CD4-positive, alpha-beta T cell treated with Interleukin-17A for 1 hour (primary cell): ENCODE results near the gene PVALEF.

Experiments
- DNase-seq: peaks from one replicate; pipeline ENCODE4 v3.0.0-alpha.2; 2020

The PVALEF gene

DNA sequence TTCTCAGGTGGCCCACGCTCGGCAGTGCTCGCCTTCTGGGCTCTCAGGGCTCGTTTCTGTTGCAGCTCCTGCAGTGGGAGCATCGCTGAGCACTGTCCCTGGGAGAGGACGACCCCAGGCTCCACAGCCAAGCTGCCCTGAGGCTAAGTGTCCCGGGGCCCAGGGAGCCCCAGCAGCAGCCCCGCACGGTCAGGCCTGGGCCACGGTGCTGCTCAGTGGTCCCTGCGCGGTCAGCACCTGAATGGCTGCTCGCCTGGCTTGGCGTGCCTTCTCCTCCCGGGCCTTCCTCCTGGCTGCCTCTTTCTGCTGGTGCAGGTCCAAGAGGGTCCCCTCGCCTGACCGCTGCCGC lies 34.1 kb downstream of the PVALEF start:
- no peak for DNase-seq

- no peak for DNase-seq
These were observed 34.9 kb downstream of the PVALEF start for GRCh38 chr17:81200201-81200600.

- DNase-seq: peak; percentile 32
These were observed 35.6 kb downstream of the PVALEF start for GRCh38 chr17:81200695-81201580.

DNA sequence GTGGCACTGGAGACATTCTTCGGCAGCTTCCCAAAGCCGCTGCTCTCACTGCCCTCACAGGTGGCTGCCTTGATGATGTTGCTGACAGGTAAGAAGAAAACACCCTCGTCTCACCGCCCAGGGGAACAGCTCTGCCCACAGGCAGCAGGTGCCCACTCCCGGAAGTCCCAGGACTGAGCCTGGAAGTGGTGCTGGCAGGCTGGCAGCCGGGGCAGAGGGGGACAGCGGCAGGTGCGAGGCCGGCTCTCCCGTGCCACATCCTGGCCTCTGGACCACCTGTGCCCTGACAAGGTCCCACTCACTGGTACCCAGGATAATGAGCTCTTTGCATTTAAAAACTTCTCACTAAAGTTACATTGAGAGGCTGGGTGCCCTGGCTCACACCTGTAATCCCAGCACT lies 37.0 kb downstream of the PVALEF start:
- no peak for DNase-seq

- DNase-seq: no peak
These were observed 37.8 kb downstream of the PVALEF start for GRCh38 chr17:81203136-81203535.

DNA sequence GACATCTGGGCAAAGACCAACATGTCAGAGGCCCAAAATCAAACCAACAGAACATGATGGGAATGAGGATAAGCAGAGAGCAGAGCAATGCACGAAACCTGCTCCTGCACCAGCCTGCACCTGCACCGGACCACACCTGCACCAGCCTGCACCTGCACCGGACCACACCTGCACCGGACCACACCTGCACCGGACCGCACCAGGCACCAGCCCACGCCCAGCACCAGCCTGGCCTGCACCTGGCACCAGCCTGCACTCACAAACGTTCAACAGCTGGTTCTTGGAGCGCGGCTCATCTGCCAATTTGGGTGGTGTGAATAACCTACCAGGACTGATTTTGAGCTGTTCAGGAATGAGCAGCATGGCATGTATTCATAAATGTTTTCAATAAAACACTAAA lies 39.3 kb downstream of the PVALEF start:
- DNase-seq: no peak

- no peak for DNase-seq
These were observed 40.9 kb downstream of the PVALEF start for GRCh38 chr17:81206166-81206565.

DNA sequence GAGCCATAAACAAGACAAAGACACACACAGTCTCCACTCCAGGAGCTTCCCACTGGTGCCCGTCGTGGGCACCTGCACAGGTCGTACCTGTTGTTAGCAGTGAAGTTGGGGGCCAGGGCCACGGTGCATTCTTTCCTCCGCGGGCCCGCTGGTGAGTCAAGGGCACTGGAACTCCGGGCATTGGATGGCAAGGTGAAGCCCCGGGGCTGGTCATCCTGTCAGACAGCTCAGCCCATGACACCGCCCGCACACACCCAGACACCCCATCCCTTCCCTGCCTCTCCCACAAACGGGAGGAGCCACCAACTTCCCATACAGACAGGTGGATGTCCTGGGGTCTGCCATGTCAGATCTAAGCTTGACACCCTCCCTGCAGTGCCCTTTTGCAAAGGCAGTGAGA lies 41.4 kb downstream of the PVALEF start:
- no peak for DNase-seq

DNA sequence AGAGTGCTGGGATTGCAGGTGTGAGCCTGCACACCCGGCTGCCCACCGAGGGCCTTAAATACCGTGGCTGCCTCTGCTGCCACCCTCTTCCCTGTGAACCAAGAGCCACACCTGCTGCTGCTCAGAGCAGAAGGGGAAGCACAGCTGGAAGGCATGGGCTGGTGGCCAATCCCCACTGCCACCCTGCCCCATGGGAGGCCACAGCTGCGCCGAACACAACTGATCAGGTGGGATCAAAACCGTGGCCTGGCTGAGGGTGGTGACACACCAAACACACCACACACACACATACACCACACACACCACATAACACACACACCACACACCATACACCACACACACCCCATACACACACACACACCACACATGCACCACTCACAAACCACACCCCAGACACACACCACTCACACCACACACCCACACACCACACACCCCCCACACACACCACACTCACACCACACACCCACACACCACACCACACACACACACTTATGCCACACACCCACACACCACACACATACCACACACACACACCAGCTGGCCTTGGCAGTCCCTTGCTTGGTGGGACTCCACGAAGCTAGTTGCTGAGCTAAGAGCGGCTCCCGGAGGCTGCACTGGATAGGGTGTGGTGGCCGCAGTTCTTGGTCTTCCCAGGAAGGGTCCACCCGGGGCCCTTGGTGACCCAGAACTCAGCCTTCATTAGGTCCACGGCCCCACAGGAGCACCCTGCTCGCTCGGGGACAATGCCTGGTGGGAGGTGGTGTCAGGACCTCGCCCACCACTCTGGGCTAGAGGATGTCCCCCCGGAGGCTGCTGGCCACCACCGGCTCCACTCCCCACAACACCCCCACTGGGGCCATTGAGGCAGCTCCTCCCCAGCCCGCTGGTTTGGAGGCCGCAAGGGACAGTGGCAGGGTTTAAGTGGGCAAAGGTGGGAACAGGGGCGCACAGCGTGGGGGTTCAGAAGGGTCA lies 42.6 kb downstream of the PVALEF start:
- no peak for DNase-seq

GRCh38 chr17:81208651-81209050 lies 43.3 kb downstream of the PVALEF start:
- no peak for DNase-seq

DNA sequence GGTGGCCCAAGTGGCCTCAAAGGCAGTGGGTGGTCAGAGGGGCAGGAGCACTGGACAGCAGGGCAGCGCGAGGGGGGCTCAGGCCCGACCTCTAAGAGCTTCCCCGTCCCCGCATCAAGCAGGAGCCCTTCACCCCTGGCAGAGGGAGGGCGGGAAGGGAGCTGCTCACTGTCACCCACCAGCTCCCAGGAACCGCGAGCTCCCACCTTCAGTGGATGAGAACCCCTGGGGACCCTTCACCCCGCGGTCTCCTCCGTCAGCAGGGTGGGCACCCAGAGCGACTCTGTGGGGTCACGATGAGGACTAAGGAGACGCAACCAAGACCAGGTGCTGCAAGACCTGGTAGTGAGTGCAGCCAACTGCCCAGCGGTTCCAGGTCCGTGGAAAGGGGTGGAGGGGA lies 43.8 kb downstream of the PVALEF start:
- DNase-seq: no peak

- DNase-seq: no peak
These were observed 45.2 kb downstream of the PVALEF start for GRCh38 chr17:81210466-81210865.

DNA sequence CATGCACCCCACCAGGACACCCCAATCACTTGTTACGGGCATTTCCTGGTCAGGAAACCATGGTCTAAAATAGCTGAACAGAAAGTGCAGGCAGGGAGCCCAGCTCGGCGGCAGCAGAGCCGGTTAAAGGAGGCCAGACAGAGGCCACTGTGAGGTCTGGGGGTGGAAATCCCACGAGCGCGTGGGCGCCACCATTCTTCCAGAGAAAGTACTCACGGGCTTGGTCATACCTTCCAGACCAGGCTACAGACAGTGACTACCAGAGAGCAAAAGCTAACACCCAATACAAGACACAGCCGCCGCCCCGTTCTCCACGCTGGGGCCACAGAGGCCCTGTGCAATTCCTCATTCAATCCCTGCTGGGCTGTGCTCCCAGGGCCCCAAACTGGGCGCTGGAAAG lies 45.6 kb downstream of the PVALEF start:
- no peak for DNase-seq

DNA sequence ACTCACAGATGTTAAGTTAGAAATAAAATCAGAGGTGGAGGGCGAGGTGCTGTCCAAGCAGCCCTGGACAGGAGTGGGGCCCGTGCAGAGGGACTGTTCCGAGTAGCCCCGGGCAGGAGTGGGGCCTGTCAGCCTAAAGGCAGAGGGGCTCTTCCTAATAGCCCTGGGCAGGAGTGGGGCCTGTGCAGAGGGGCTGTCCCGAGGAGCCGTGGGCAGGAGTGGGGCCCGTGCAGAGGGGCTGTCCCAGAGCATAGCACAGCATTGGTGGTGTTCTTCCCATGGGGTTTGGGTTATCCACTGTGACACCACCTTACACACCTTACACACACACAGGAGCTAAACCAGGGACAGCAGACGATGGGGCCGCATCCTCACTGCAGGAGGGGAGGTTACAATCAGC lies 47.1 kb downstream of the PVALEF start:
- no peak for DNase-seq

- no peak for DNase-seq
These were observed 48.7 kb downstream of the PVALEF start for GRCh38 chr17:81213978-81214377.

- DNase-seq: no peak
These were observed 52.2 kb downstream of the PVALEF start for GRCh38 chr17:81217491-81217890.

DNA sequence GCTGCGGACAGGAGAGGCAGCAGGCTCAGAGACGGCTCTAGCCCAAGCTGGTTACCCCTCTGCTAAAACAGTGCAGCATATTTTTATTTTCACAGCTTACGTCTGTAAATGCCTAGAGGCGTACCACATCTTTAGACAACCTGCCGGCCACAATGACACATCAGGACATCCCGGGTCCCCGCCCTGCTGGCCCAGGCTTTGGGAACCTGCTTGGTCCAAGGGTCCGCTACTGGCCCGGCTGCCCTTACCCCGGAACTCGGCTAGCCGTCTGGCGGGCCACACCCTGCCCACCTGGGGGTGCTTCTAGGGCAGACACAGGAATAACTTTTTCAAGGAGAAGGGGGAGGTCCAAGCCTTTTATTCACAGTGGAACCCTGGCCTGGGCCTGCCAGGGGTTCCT lies 53.2 kb downstream of the PVALEF start:
- DNase-seq: no peak

DNA sequence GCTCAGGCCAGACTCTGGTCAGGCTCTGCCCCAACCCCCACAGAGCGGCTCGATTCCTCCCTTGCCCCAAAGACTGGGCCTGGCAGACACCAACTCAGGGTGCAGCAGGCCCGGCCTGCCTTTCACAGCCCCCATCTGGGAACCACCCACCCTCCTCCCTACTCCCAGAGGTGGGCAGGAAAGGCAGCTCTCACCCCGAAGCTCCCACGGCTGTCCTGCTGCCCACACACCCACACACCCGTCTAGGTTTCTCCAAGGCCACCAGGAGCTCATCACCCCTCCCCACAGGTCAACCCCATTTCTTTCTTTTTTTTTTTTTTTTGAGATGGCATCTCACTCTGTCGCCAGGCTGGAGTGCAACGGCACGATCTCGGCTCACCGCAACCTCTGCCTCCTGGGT lies 53.7 kb downstream of the PVALEF start:
- DNase-seq: no peak

- no peak for DNase-seq
These were observed 54.3 kb downstream of the PVALEF start for GRCh38 chr17:81219476-81220180.

- DNase-seq: no peak
These were observed 56.1 kb downstream of the PVALEF start for GRCh38 chr17:81221371-81221841.

GRCh38 chr17:81221842-81222619 lies 56.7 kb downstream of the PVALEF start:
- no peak for DNase-seq

DNA sequence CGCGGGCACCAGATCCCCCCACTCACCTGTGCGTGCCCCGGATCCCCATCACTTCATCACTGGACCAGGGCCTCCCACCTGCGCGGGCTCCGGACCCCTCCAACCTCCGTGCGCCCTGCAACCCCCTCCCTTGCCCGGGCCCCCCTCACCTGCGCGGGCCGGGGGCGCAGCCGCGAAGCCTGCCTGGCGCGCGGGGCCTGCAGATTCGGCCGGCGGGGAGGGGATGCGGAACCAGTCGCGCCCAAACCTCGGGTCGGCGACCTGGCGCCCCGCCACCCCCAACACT lies 57.3 kb downstream of the PVALEF start:
- no peak for DNase-seq
